HepG2 (cell line): ENCODE data around the gene PFKFB2. TPM values are rescaled to one million over a fixed set of nuclear protein-coding genes. Genes with fewer than 3 reads are reported as not detected.
A peak's percentile ranks its signal among the peaks of the same experiment; 100 is the strongest.

Experiments
- ASH2L ChIP-seq: fragments of 300-600, 200-600 bp; sonication (generic); IDR thresholded peaks from 2 replicates; pipeline ENCODE4 v1.7.0; 2017; ENCODE audit warnings: low read depth, mild to moderate bottlenecking, moderate library complexity, mixed read lengths, low read length; ENCODE audit not compliant: insufficient read length
- CCAR2 ChIP-seq: fragments of 200-400 bp; formaldehyde crosslinking; optimal IDR thresholded peaks from 2 replicates; pipeline ENCODE3; 2018; ENCODE audit warnings: low read depth, mild to moderate bottlenecking, low read length, moderate library complexity
- CREBL2 ChIP-seq: sonication (generic); formaldehyde crosslinking; IDR thresholded peaks from 2 replicates; pipeline ENCODE4 v1.8.1; 2023; ENCODE audit warnings: missing genetic modification reagents, mild to moderate bottlenecking, borderline replicate concordance
- MEIS1 ChIP-seq: sonication (generic); formaldehyde crosslinking; IDR thresholded peaks from 2 replicates; pipeline ENCODE4 v1.9.0; 2021; ENCODE audit warnings: mild to moderate bottlenecking, missing genetic modification reagents, moderate library complexity, borderline replicate concordance
- NR2F6 ChIP-seq, 2 experiments: IDR thresholded peaks; 2 replicates each; pipeline ENCODE4 v1.6.1; 2016; ENCODE audit warnings: antibody characterized with exemption in 1 of 2, mild to moderate bottlenecking in 1 of 2
- PHB2 ChIP-seq: fragments of 450-650 bp; IDR thresholded peaks from 2 replicates; pipeline ENCODE4 v1.6.1; 2018; ENCODE audit not compliant: partially characterized antibody
- SMARCE1 ChIP-seq: fragments of 450-650 bp; IDR thresholded peaks from 2 replicates; pipeline ENCODE4 v1.6.1; 2017; ENCODE audit warnings: borderline replicate concordance
- TCF7 ChIP-seq: sonication (generic); IDR thresholded peaks from 2 replicates; pipeline ENCODE4 v1.6.1; 2016; ENCODE audit warnings: antibody characterized with exemption, low read depth
- TFAP4 ChIP-seq: sonication (generic); IDR thresholded peaks from 2 replicates; pipeline ENCODE4 v1.6.1; 2016; ENCODE audit warnings: low read depth, borderline replicate concordance
- TSC22D2 ChIP-seq: sonication (generic); formaldehyde crosslinking; IDR thresholded peaks from 2 replicates; pipeline ENCODE4 v1.5.1; 2020; ENCODE audit warnings: missing genetic modification reagents, mild to moderate bottlenecking, borderline replicate concordance
- ZBTB4 ChIP-seq: sonication (generic); formaldehyde crosslinking; IDR thresholded peaks from 2 replicates; pipeline ENCODE4 v1.4.0; 2020; ENCODE audit warnings: missing genetic modification reagents, mild to moderate bottlenecking, borderline replicate concordance
- ZNF232 ChIP-seq: sonication (generic); formaldehyde crosslinking; IDR thresholded peaks from 2 replicates; pipeline ENCODE4 v1.4.0; 2020; ENCODE audit warnings: missing genetic modification reagents, borderline replicate concordance
- ZNF275 ChIP-seq: sonication (generic); formaldehyde crosslinking; IDR thresholded peaks from 2 replicates; pipeline ENCODE4 v1.8.0; 2022; ENCODE audit warnings: missing genetic modification reagents, mild to moderate bottlenecking, inconsistent platforms, borderline replicate concordance
- ZNF510 ChIP-seq: sonication (generic); formaldehyde crosslinking; IDR thresholded peaks from 2 replicates; pipeline ENCODE4 v1.4.0; 2020; ENCODE audit warnings: low read depth, mild to moderate bottlenecking, missing genetic modification reagents
- polyA plus RNA-seq, 8 experiments: library from polyadenylated mRNA; depleted of rRNA in 3 of 8; stranded (reverse) in 7 of 8; unstranded in 1 of 8; fragments of >200 nt; fragmentation: Illumina TruSeq in 4 of 8; extraction: Trizol in 4 of 8; gene quantifications; 2 replicates each; pipeline versions ENCODE4 v1.2.1 to v1.2.3, GENCODE V29; 2011 to 2016; ENCODE audit warnings: low read depth in 4 of 8, missing spikeins in 1 of 8, mixed read lengths in 1 of 8; ENCODE audit not compliant: insufficient read depth in 1 of 8
- total RNA-seq, 5 experiments: library from RNA; depleted of rRNA; stranded (reverse); fragments of >200 nt; fragmentation: Illumina TruSeq; extraction: Trizol; gene quantifications; 2 replicates each; pipeline ENCODE4 v1.2.3, GENCODE V29; 2016; ENCODE audit warnings: low read depth in 1 of 5

PFKFB2 gene
- total and polyA plus RNA-seq, 2 of the 13 experiments (the other 11 are each of a cell fraction or from before 2014, with no cell fraction given) = 4.6 to 10.6 TPM

- TF ChIP-seq SMARCE1 (no peak), TFAP4 (peak; percentile 86; the same call in 1 of the 2 replicates), ZNF232 (CRISPR knock-in tag) (peak; percentile 47; the same call in 1 of the 2 replicates), ASH2L (peak; percentile 57), CREBL2 (no peak), MEIS1 (CRISPR knock-in tag) (peak; percentile 81; the same call in 1 of the 2 replicates), NR2F6 (IDR thresholded peaks at IDR 0.05) (no peak), NR2F6 (CRISPR knock-in tag; IDR thresholded peaks at IDR 0.05) (no peak; the same call in 1 of the 2 replicates), ZNF510 (CRISPR knock-in tag) (0 out of 2 replicates have a peak, but pooled peaks have one; percentile 69), PHB2 (no peak), ZNF275 (no peak; the same call in 1 of the 2 replicates), TSC22D2 (CRISPR knock-in tag) (no peak; the same call in 1 of the 2 replicates), ZBTB4 (CRISPR knock-in tag) (peak; percentile 41; the same call in 1 of the 2 replicates), TCF7 (no peak), CCAR2 (no peak)
These were observed at the start of gene PFKFB2 (continued) for GRCh38 chr1:207052911-207053769.
